ENCODE results near the gene PLEKHG4.
A peak's percentile ranks its signal among the peaks of the same experiment; 100 is the strongest.

The PLEKHG4 gene

GRCh38 chr16:67246756-67247191 is 32.6 kb upstream of the PLEKHG4 start:
- H3K14ac ChIP-seq (ENCODE audit: low read length) = peak overlapping the region; percentile 75
- H3K4me2 ChIP-seq (ENCODE audit: insufficient read depth, low read length, poor library complexity, severe bottlenecking) = peak overlapping the region; percentile 98
- H2AK5ac ChIP-seq (ENCODE audit: low read depth, low read length) = peak overlapping the region; percentile 77
- H2BK120ac ChIP-seq (ENCODE audit: low read depth, low read length) = no peak overlapping the region
- H4K91ac ChIP-seq (ENCODE audit: low read depth, low read length, poor library complexity) = no peak overlapping the region
- H4K8ac ChIP-seq (ENCODE audit: low read depth, low read length) = no peak overlapping the region
- peaks cover 0 to 30% (median 7%) of the 10 kb centered on the region in 3 experiments for H3K27me3 ChIP-seq (ENCODE audit: control insufficient read depth in 3 of 3, insufficient read depth in 3 of 3, low read depth in 1 of 3, low read length in 3 of 3)
- H3K9me3 ChIP-seq (replicated peaks in 1 of 2; ENCODE audit: control insufficient read depth in 2 of 2, insufficient read depth in 1 of 2, low read depth in 1 of 2, low read length in 2 of 2) = no peaks in the 10 kb centered on the region
- peak overlapping the region; percentile 88 for H3K9ac ChIP-seq (ENCODE audit: low read depth, low read length, poor library complexity)
- H3K4ac ChIP-seq (ENCODE audit: low read length) = no peak overlapping the region
- H2AFZ ChIP-seq (ENCODE audit: low read length) = peak overlapping the region; percentile 96
- H3K27ac ChIP-seq (replicated peaks; ENCODE audit: low read length) = peak overlapping the region; percentile 74
- WGBS, 2 donors (ENCODE audit: extremely low coverage in 2 of 2, insufficient read length in 2 of 2, insufficient replicate concordance in 1 of 2) = no CpG with 5 or more reads among the region's 26 CpGs
- H3K4me1 ChIP-seq (ENCODE audit: control insufficient read depth in 2 of 2, insufficient read depth in 1 of 2, low read depth in 1 of 2, low read length in 2 of 2) = peaks cover 27 to 29% of the 10 kb centered on the region in 2 donors
- no peaks in the 10 kb centered on the region for H3K79me1 ChIP-seq (ENCODE audit: low read depth, low read length)
- peak overlapping the region; percentile 79 for H2BK12ac ChIP-seq (ENCODE audit: low read length)
- peak overlapping the region; percentile 57 for H2BK5ac ChIP-seq (ENCODE audit: low read length)
- H3K18ac ChIP-seq (ENCODE audit: low read length) = peak overlapping the region; percentile 98
- H3K36me3 ChIP-seq (replicated peaks in 1 of 2; ENCODE audit: control insufficient read depth in 2 of 2, insufficient read depth in 2 of 2, low read length in 2 of 2) = no peaks in the 10 kb centered on the region
- no peak for DNase-seq (ENCODE audit: low spot score)
- H3K4me3 ChIP-seq (ENCODE audit: low read length in 2 of 2) = peak overlapping the region; percentile 86 to 93
- H3K23ac ChIP-seq (ENCODE audit: low read depth, low read length, poor library complexity) = peak overlapping the region; percentile 99
- peak overlapping the region; percentile 82 for H2BK15ac ChIP-seq (ENCODE audit: low read length)

GRCh38 chr16:67247192-67248072 is 31.9 kb upstream of the PLEKHG4 start, which contains the start of gene FHOD1:
TSS of gene FHOD1 (minus strand) at chr16:67247481. CDS start at chr16:67247410, 71 bp downstream.
- Histone ChIP-seq H2BK15ac (ENCODE audit: low read length) (peak within 1 kb of the TSS; percentile 86), H3K27ac (replicated peaks; ENCODE audit: low read length) (peak within 1 kb of the TSS; percentile 74), H3K18ac (ENCODE audit: low read length) (peak within 1 kb of the TSS; percentile 98), H3K14ac (ENCODE audit: low read length) (peak within 1 kb of the TSS; percentile 75), H3K4me1 (ENCODE audit: control insufficient read depth in 2 of 2, insufficient read depth in 1 of 2, low read depth in 1 of 2, low read length in 2 of 2) (peaks cover 27 to 29% of the 10 kb centered on the region in 2 donors), H3K36me3 (replicated peaks in 1 of 2; ENCODE audit: control insufficient read depth in 2 of 2, insufficient read depth in 2 of 2, low read length in 2 of 2) (no peaks in the 10 kb centered on the region), H4K8ac (ENCODE audit: low read depth, low read length) (peak within 1 kb of the TSS; percentile 6), H3K9me3 (replicated peaks in 1 of 2; ENCODE audit: control insufficient read depth in 2 of 2, insufficient read depth in 1 of 2, low read depth in 1 of 2, low read length in 2 of 2) (no peaks in the 10 kb centered on the region), H3K4ac (ENCODE audit: low read length) (no peak within 1 kb of the TSS), H3K4me3 (ENCODE audit: low read length in 2 of 2) (peak within 1 kb of the TSS; percentile 86 to 93), H2AK5ac (ENCODE audit: low read depth, low read length) (peak within 1 kb of the TSS; percentile 77), H3K9ac (ENCODE audit: low read depth, low read length, poor library complexity) (peak within 1 kb of the TSS; percentile 93), H2BK12ac (ENCODE audit: low read length) (peak within 1 kb of the TSS; percentile 79), H3K27me3 (ENCODE audit: control insufficient read depth in 3 of 3, insufficient read depth in 3 of 3, low read depth in 1 of 3, low read length in 3 of 3) (peaks cover 0 to 30% (median 7%) of the 10 kb centered on the region in 3 experiments), H3K4me2 (ENCODE audit: insufficient read depth, low read length, poor library complexity, severe bottlenecking) (peak within 1 kb of the TSS; percentile 99), H3K23ac (ENCODE audit: low read depth, low read length, poor library complexity) (peak within 1 kb of the TSS; percentile 99), H2AFZ (ENCODE audit: low read length) (peak within 1 kb of the TSS; percentile 96), H2BK120ac (ENCODE audit: low read depth, low read length) (no peak within 1 kb of the TSS), H3K79me1 (ENCODE audit: low read depth, low read length) (no peaks in the 10 kb centered on the region), H2BK5ac (ENCODE audit: low read length) (peak within 1 kb of the TSS; percentile 57), H4K91ac (ENCODE audit: low read depth, low read length, poor library complexity) (no peak within 1 kb of the TSS)
- DNase-seq (ENCODE audit: low spot score) = peak; percentile 89
- WGBS, 2 donors (ENCODE audit: extremely low coverage in 2 of 2, insufficient read length in 2 of 2, insufficient replicate concordance in 1 of 2) = no CpG with 5 or more reads among the region's 60 CpGs

- Histone ChIP-seq H4K8ac (ENCODE audit: low read depth, low read length) (no peak overlapping the region), H4K91ac (ENCODE audit: low read depth, low read length, poor library complexity) (no peak overlapping the region), H3K4me2 (ENCODE audit: insufficient read depth, low read length, poor library complexity, severe bottlenecking) (peak overlapping the region; percentile 99), H3K9me3 (replicated peaks in 1 of 2; ENCODE audit: control insufficient read depth in 2 of 2, insufficient read depth in 1 of 2, low read depth in 1 of 2, low read length in 2 of 2) (no peaks in the 10 kb centered on the region), H3K18ac (ENCODE audit: low read length) (peak overlapping the region; percentile 88), H3K4me3 (ENCODE audit: low read length in 2 of 2) (peak overlapping the region; percentile 80 to 86), H2AK5ac (ENCODE audit: low read depth, low read length) (peak overlapping the region; percentile 17), H3K79me1 (ENCODE audit: low read depth, low read length) (no peaks in the 10 kb centered on the region), H3K4ac (ENCODE audit: low read length) (no peak overlapping the region), H3K36me3 (replicated peaks in 1 of 2; ENCODE audit: control insufficient read depth in 2 of 2, insufficient read depth in 2 of 2, low read length in 2 of 2) (no peaks in the 10 kb centered on the region), H2BK5ac (ENCODE audit: low read length) (no peak overlapping the region), H3K27ac (replicated peaks; ENCODE audit: low read length) (no peak overlapping the region), H3K4me1 (ENCODE audit: control insufficient read depth in 2 of 2, insufficient read depth in 1 of 2, low read depth in 1 of 2, low read length in 2 of 2) (peaks cover 27 to 29% of the 10 kb centered on the region in 2 donors), H2BK120ac (ENCODE audit: low read depth, low read length) (no peak overlapping the region), H3K9ac (ENCODE audit: low read depth, low read length, poor library complexity) (peak overlapping the region; percentile 93), H2BK15ac (ENCODE audit: low read length) (peak overlapping the region; percentile 86), H3K14ac (ENCODE audit: low read length) (no peak overlapping the region), H2AFZ (ENCODE audit: low read length) (peak overlapping the region; percentile 96), H2BK12ac (ENCODE audit: low read length) (peak overlapping the region; percentile 7), H3K27me3 (ENCODE audit: control insufficient read depth in 3 of 3, insufficient read depth in 3 of 3, low read depth in 1 of 3, low read length in 3 of 3) (peaks cover 0 to 30% (median 7%) of the 10 kb centered on the region in 3 experiments), H3K23ac (ENCODE audit: low read depth, low read length, poor library complexity) (no peak overlapping the region)
- DNase-seq (ENCODE audit: low spot score) = no peak
- WGBS, 2 donors (ENCODE audit: extremely low coverage in 2 of 2, insufficient read length in 2 of 2, insufficient replicate concordance in 1 of 2) = no CpG with 5 or more reads among the region's 7 CpGs
Measured at GRCh38 chr16:67248073-67248400, 31.3 kb upstream of the PLEKHG4 start.
